Measurements from ENCODE around the gene IL1RAPL2. TPM values are rescaled to one million over a fixed set of nuclear protein-coding genes. Genes with fewer than 3 reads are reported as not detected.

The IL1RAPL2 gene
- total RNA-seq, 1 donor from 2014 or later, result not detected

- ATAC-seq, result no peak
- Histone ChIP-seq H3K27ac (no peak overlapping the region), H3K36me3 (no peaks in the 10 kb centered on the region), H3K4me1 (no peaks in the 10 kb centered on the region), H3K4me3 (no peak overlapping the region), H3K27me3 (no peaks in the 10 kb centered on the region), H3K9me3 (no peaks in the 10 kb centered on the region)
- no peak for DNase-seq
- TF ChIP-seq, protein P1, sequence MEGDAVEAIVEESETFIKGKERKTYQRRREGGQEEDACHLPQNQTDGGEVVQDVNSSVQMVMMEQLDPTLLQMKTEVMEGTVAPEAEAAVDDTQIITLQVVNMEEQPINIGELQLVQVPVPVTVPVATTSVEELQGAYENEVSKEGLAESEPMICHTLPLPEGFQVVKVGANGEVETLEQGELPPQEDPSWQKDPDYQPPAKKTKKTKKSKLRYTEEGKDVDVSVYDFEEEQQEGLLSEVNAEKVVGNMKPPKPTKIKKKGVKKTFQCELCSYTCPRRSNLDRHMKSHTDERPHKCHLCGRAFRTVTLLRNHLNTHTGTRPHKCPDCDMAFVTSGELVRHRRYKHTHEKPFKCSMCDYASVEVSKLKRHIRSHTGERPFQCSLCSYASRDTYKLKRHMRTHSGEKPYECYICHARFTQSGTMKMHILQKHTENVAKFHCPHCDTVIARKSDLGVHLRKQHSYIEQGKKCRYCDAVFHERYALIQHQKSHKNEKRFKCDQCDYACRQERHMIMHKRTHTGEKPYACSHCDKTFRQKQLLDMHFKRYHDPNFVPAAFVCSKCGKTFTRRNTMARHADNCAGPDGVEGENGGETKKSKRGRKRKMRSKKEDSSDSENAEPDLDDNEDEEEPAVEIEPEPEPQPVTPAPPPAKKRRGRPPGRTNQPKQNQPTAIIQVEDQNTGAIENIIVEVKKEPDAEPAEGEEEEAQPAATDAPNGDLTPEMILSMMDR (IDR thresholded peaks at IDR 0.05), result no peak
- intact Hi-C loops (cut with DNase I), result no loop called here
Observed at GRCh38 chrX:105179644-105180043, 613.6 kb downstream of the IL1RAPL2 start.

- DNase-seq (no peak), ATAC-seq (no peak)
- Histone ChIP-seq H3K27me3 (no peaks in the 10 kb centered on the region), H3K27ac (no peak overlapping the region), H3K4me1 (no peaks in the 10 kb centered on the region), H3K4me3 (no peak overlapping the region), H3K36me3 (no peaks in the 10 kb centered on the region), H3K9me3 (no peaks in the 10 kb centered on the region)
- intact Hi-C loops (cut with DNase I), result no loop called here
- TF ChIP-seq, protein P1 (IDR thresholded peaks at IDR 0.05), result no peak
Observed at GRCh38 chrX:105189093-105189492, 623.1 kb downstream of the IL1RAPL2 start.

GRCh38 chrX:105190252-105190853, 624.4 kb downstream of the IL1RAPL2 start:
- no peak overlapping the region for H3K4me3 ChIP-seq
- H3K4me1 ChIP-seq, result no peaks in the 10 kb centered on the region
- DNase-seq (no peak), ATAC-seq (no peak)
- H3K36me3 ChIP-seq, result no peaks in the 10 kb centered on the region
- H3K9me3 ChIP-seq, result no peaks in the 10 kb centered on the region
- TF ChIP-seq, protein P1 (IDR thresholded peaks at IDR 0.05), result peak; percentile 69
- H3K27me3 ChIP-seq, result no peaks in the 10 kb centered on the region
- intact Hi-C loops (cut with DNase I), result no loop called here
- no peak overlapping the region for H3K27ac ChIP-seq

GRCh38 chrX:105191878-105192277, 625.9 kb downstream of the IL1RAPL2 start:
- Histone ChIP-seq H3K4me3 (no peak overlapping the region), H3K4me1 (no peaks in the 10 kb centered on the region), H3K27ac (no peak overlapping the region), H3K9me3 (no peaks in the 10 kb centered on the region), H3K36me3 (no peaks in the 10 kb centered on the region), H3K27me3 (no peaks in the 10 kb centered on the region)
- intact Hi-C loops (cut with DNase I), result no loop called here
- DNase-seq (no peak), ATAC-seq (peak; percentile 14)
- TF ChIP-seq, protein P1 (IDR thresholded peaks at IDR 0.05), result no peak

- DNase-seq (no peak), ATAC-seq (no peak)
- Histone ChIP-seq H3K9me3 (no peaks in the 10 kb centered on the region), H3K27me3 (no peaks in the 10 kb centered on the region), H3K4me3 (no peak overlapping the region), H3K27ac (no peak overlapping the region), H3K36me3 (no peaks in the 10 kb centered on the region), H3K4me1 (no peaks in the 10 kb centered on the region)
- TF ChIP-seq, protein P1 (IDR thresholded peaks at IDR 0.05), result no peak
- intact Hi-C loops (cut with DNase I), result no loop called here
Observed at GRCh38 chrX:105209406-105209805, 643.4 kb downstream of the IL1RAPL2 start.

DNA sequence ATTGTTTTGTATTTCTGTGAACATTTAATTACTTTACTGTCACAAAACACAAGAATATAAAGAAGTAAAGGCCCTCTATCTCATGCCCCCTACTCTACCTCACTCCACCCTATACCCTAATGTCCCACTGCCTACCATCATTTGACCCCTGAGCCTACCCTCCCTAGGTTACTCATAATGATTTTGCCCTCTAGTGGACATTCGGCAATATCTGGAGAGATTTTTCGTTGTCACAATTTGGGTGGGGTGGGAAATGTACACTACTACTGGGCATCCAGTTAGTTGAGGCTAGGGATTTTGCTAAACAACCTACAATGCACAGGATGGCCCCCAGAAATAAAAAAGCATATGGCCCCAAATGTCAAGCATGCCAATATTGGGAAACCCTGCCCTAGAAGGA, 644.3 kb downstream of the IL1RAPL2 start:
- no peaks in the 10 kb centered on the region for H3K4me1 ChIP-seq
- TF ChIP-seq, protein P1 (IDR thresholded peaks at IDR 0.05), result no peak
- H3K27ac ChIP-seq, result no peak overlapping the region
- H3K36me3 ChIP-seq, result no peaks in the 10 kb centered on the region
- no peak overlapping the region for H3K4me3 ChIP-seq
- intact Hi-C loops (cut with DNase I), result no loop called here
- DNase-seq (no peak), ATAC-seq (no peak)
- no peaks in the 10 kb centered on the region for H3K9me3 ChIP-seq
- no peaks in the 10 kb centered on the region for H3K27me3 ChIP-seq
